ENCODE results near the gene AP1S2.

The AP1S2 gene

GRCh38 chrX:15866147-15866546, 11.5 kb upstream of the AP1S2 start:
- H3K36me3 Mint-ChIP-seq (ENCODE audit: low read depth): no peaks in the 10 kb centered on the region
- H3K27ac Mint-ChIP-seq: no peak overlapping the region
- no peaks in the 10 kb centered on the region for H3K27me3 Mint-ChIP-seq
- H3K9me3 Mint-ChIP-seq: no peaks in the 10 kb centered on the region
- no peak overlapping the region for H3K4me3 Mint-ChIP-seq
- H3K4me1 Mint-ChIP-seq (ENCODE audit: low read depth): no peaks in the 10 kb centered on the region

GRCh38 chrX:15864629-15865028, 10.0 kb upstream of the AP1S2 start:
- Mint-ChIP-seq H3K36me3 (ENCODE audit: low read depth) (no peaks in the 10 kb centered on the region), H3K9me3 (no peaks in the 10 kb centered on the region), H3K4me1 (ENCODE audit: low read depth) (no peaks in the 10 kb centered on the region), H3K4me3 (no peak overlapping the region), H3K27me3 (no peaks in the 10 kb centered on the region), H3K27ac (no peak overlapping the region)

- Mint-ChIP-seq H3K27ac (no peak overlapping the region), H3K36me3 (ENCODE audit: low read depth) (no peaks in the 10 kb centered on the region), H3K9me3 (no peaks in the 10 kb centered on the region), H3K4me3 (no peak overlapping the region), H3K4me1 (ENCODE audit: low read depth) (no peaks in the 10 kb centered on the region), H3K27me3 (no peaks in the 10 kb centered on the region)
Observed at GRCh38 chrX:15864023-15864422, 9.4 kb upstream of the AP1S2 start.

DNA sequence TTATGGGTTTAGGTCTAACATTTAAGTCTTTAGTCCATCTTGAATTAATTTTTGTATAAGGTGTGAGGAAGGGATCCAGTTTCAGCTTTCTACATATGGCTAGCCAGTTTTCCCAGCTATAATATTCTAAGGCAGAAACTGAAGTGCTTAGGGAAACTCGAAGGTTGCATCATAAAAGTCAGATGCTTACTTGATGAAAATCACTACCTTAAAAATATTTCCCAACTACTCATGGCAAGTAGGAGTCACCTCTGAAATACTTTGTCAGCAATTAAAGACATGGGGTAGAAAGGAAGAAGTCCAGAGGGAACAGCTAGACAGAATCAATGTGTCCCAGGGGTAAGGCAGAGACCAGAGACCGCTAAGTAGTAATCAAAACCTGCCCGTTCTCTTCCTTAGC, 6.3 kb upstream of the AP1S2 start:
- H3K4me3 Mint-ChIP-seq: no peak overlapping the region
- H3K4me1 Mint-ChIP-seq (ENCODE audit: low read depth): peaks cover 4% of the 10 kb centered on the region
- no peaks in the 10 kb centered on the region for H3K36me3 Mint-ChIP-seq (ENCODE audit: low read depth)
- no peaks in the 10 kb centered on the region for H3K9me3 Mint-ChIP-seq
- H3K27ac Mint-ChIP-seq: no peak overlapping the region
- no peaks in the 10 kb centered on the region for H3K27me3 Mint-ChIP-seq

DNA sequence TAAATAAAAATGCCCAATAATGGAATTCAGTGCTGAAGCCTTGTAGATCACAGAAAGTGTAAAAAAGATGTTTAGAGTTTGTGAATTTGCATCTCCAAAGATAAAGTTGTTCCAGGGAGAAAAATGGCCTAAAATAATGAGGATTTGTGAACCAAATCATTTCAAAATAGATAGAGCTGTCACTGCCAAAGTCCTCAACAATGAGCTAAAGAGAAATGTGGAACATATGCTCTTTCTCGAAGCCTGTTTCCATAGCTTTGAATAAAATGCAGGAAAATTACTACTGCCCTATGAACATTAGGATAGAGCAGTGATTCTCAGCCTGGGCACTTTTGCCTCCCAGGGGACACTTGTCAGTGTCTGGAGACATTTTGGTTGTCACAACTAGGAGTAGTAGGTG, 3.4 kb upstream of the AP1S2 start:
- peaks cover 18% of the 10 kb centered on the region for H3K4me1 Mint-ChIP-seq (ENCODE audit: low read depth)
- no peak overlapping the region for H3K27ac Mint-ChIP-seq
- H3K4me3 Mint-ChIP-seq: no peak overlapping the region
- no peaks in the 10 kb centered on the region for H3K9me3 Mint-ChIP-seq
- H3K36me3 Mint-ChIP-seq (ENCODE audit: low read depth): no peaks in the 10 kb centered on the region
- H3K27me3 Mint-ChIP-seq: no peaks in the 10 kb centered on the region

- H3K4me1 Mint-ChIP-seq (ENCODE audit: low read depth): peaks cover 27% of the 10 kb centered on the region
- peak overlapping the region; percentile 32 for H3K4me3 Mint-ChIP-seq
- no peaks in the 10 kb centered on the region for H3K9me3 Mint-ChIP-seq
- no peaks in the 10 kb centered on the region for H3K27me3 Mint-ChIP-seq
- peak overlapping the region; percentile 67 for H3K27ac Mint-ChIP-seq
- H3K36me3 Mint-ChIP-seq (ENCODE audit: low read depth): no peaks in the 10 kb centered on the region
Observed at GRCh38 chrX:15856636-15857035, 2.0 kb upstream of the AP1S2 start.

- Mint-ChIP-seq H3K27ac (peak overlapping the region; percentile 67), H3K27me3 (no peaks in the 10 kb centered on the region), H3K36me3 (ENCODE audit: low read depth) (peaks cover 3% of the 10 kb centered on the region), H3K4me1 (ENCODE audit: low read depth) (peaks cover 27% of the 10 kb centered on the region), H3K9me3 (no peaks in the 10 kb centered on the region), H3K4me3 (peak overlapping the region; percentile 32)
Observed at GRCh38 chrX:15856222-15856587, 1.6 kb upstream of the AP1S2 start.

DNA sequence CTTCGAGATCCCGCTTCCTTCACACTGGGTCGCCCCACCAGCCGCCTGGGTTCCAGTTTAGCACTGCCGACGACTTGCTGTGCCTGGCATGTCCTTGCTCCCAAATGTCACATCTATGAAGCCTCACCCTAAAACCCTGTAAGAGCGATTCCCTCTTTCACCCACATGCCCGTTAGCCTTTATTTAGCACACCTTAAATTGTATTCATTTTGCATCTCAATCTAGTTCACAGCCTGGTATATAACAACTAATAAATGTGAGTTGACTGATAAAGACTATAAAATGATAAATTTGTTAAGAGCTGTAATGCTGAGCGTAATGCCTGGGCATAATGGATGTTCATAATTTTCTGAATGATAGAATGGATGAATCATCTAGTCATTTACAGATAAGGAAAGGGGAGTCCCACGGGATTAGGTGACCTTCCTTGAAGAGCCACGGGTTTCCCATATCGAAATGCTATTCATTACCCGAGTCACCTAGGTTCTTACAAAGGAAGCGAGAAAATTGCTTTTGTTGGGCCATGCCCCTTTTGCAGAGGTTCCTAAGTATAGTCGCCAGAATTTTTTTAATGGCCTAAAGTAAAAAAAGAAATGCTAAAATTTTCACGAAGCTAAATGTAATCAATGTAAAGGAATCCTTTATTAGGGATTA, 1.1 kb upstream of the AP1S2 start:
- Mint-ChIP-seq H3K36me3 (ENCODE audit: low read depth) (peaks cover 8% of the 10 kb centered on the region), H3K9me3 (no peaks in the 10 kb centered on the region), H3K27ac (peak overlapping the region; percentile 95), H3K4me1 (ENCODE audit: low read depth) (peaks cover 32% of the 10 kb centered on the region), H3K4me3 (peak overlapping the region; percentile 90), H3K27me3 (no peaks in the 10 kb centered on the region)

DNA sequence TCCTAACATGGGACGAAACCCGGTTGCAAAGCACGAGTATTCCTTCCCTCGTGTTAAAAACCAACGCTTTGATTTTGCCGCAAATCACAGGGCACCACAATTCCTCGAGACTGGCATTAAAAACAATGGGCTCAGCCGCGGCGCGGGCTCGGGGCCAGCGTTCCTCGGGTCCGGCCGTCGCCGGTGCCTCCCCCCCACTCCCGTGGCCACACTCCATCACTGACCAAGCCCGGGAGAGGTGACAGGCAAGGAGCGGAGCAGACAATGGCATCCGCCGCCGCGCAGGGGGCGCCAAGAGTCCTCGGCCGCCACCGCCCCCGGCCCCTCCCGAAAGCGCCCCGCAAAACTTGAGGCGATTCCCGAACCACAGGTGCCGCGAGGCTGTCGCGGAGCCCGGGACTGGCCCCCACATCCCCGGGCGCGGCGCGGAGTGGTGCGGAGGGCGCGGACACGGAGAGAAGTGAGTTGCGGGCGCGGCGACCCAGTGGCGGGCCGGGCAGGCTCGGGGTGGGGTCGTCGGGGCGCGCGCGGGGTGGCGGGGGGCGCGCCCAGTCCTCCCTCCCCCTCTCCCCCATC, 445 bp downstream of the AP1S2 start:
- peak overlapping the region; percentile 49 for H3K27ac Mint-ChIP-seq
- H3K4me3 Mint-ChIP-seq: peak overlapping the region; percentile 81
- peaks cover 42% of the 10 kb centered on the region for H3K4me1 Mint-ChIP-seq (ENCODE audit: low read depth)
- no peaks in the 10 kb centered on the region for H3K27me3 Mint-ChIP-seq
- H3K9me3 Mint-ChIP-seq: no peaks in the 10 kb centered on the region
- H3K36me3 Mint-ChIP-seq (ENCODE audit: low read depth): peaks cover 19% of the 10 kb centered on the region

DNA sequence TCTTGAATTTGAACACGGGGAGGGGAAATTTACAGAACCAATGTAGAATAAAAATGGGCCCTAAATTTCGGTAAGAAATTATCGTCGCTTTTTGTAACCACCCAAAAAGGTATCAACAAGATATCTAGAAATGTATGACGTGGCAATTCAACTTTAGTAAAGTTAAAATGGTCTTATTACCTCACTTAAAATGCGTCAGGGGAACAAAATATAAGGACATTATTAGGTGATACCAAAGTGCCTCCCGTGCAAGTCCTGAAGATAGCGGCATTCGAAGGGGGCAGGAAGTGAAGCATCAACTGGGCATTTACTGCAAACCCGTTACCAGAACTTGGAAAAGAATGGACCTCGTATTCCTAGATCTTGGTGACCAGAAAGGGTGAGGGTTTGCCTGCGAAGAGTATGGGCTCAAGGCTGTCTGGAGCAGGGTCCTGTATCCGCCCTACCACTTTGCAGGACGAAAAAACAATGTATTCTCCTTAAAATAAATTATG, 980 bp downstream of the AP1S2 start:
- H3K27ac Mint-ChIP-seq: peak overlapping the region; percentile 49
- peaks cover 42% of the 10 kb centered on the region for H3K4me1 Mint-ChIP-seq (ENCODE audit: low read depth)
- H3K4me3 Mint-ChIP-seq: peak overlapping the region; percentile 81
- H3K9me3 Mint-ChIP-seq: no peaks in the 10 kb centered on the region
- H3K36me3 Mint-ChIP-seq (ENCODE audit: low read depth): peaks cover 19% of the 10 kb centered on the region
- no peaks in the 10 kb centered on the region for H3K27me3 Mint-ChIP-seq

DNA sequence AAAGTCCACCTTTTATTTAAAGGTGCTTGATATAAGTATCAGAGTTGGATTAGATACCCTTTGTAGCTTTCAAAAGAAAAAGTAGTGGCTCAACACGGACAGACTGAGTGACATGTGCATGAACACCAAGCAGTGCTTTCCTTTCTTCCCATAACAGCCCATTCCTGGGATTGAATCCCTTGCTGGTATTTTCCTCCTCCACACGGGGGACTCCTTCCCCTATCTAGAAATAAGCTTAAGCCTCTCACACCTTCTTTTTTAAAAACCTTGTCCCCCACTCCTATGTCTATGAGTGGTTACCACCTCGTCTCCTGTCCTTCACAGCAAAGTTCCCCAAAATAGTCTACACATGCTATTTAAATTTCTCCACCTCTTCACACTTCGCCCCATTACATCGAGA, 5.1 kb downstream of the AP1S2 start:
- H3K4me3 Mint-ChIP-seq: no peak overlapping the region
- H3K4me1 Mint-ChIP-seq (ENCODE audit: low read depth): peaks cover 35% of the 10 kb centered on the region
- no peaks in the 10 kb centered on the region for H3K9me3 Mint-ChIP-seq
- no peaks in the 10 kb centered on the region for H3K27me3 Mint-ChIP-seq
- H3K36me3 Mint-ChIP-seq (ENCODE audit: low read depth): peaks cover 37% of the 10 kb centered on the region
- no peak overlapping the region for H3K27ac Mint-ChIP-seq

GRCh38 chrX:15848576-15848975, 6.0 kb downstream of the AP1S2 start:
- Mint-ChIP-seq H3K9me3 (no peaks in the 10 kb centered on the region), H3K27me3 (no peaks in the 10 kb centered on the region), H3K36me3 (ENCODE audit: low read depth) (peaks cover 45% of the 10 kb centered on the region), H3K27ac (no peak overlapping the region), H3K4me3 (no peak overlapping the region), H3K4me1 (ENCODE audit: low read depth) (peaks cover 34% of the 10 kb centered on the region)

- Mint-ChIP-seq H3K27me3 (no peaks in the 10 kb centered on the region), H3K4me3 (no peak overlapping the region), H3K36me3 (ENCODE audit: low read depth) (peaks cover 32% of the 10 kb centered on the region), H3K4me1 (ENCODE audit: low read depth) (peaks cover 5% of the 10 kb centered on the region), H3K27ac (no peak overlapping the region), H3K9me3 (no peaks in the 10 kb centered on the region)
Observed at GRCh38 chrX:15843960-15844359, 10.7 kb downstream of the AP1S2 start.

- Mint-ChIP-seq H3K4me3 (no peak overlapping the region), H3K36me3 (ENCODE audit: low read depth) (peaks cover 28% of the 10 kb centered on the region), H3K9me3 (no peaks in the 10 kb centered on the region), H3K27ac (no peak overlapping the region), H3K4me1 (ENCODE audit: low read depth) (no peaks in the 10 kb centered on the region), H3K27me3 (no peaks in the 10 kb centered on the region)
Observed at GRCh38 chrX:15841853-15842516, 12.6 kb downstream of the AP1S2 start.

- Mint-ChIP-seq H3K4me1 (ENCODE audit: low read depth) (peaks cover 6% of the 10 kb centered on the region), H3K36me3 (ENCODE audit: low read depth) (peaks cover 12% of the 10 kb centered on the region), H3K4me3 (no peak overlapping the region), H3K27me3 (no peaks in the 10 kb centered on the region), H3K27ac (no peak overlapping the region), H3K9me3 (no peaks in the 10 kb centered on the region)
Observed at GRCh38 chrX:15838017-15838416, 16.6 kb downstream of the AP1S2 start.

Data from stimulated activated naive CD8-positive, alpha-beta T cell treated with anti-CD3 and anti-CD28 coated beads, Interleukin-15, Interleukin-2, amounts not matched to agents 100 ng/mL and 50 ng/mL, for 24 hours (primary cell).